ENCODE data around the gene BTNL9.
"Not testable (repeated sequence)": the region's sequence is repeated elsewhere in the genome, so short reads cannot be mapped to it uniquely, and the experiment has no call there.

DNA sequence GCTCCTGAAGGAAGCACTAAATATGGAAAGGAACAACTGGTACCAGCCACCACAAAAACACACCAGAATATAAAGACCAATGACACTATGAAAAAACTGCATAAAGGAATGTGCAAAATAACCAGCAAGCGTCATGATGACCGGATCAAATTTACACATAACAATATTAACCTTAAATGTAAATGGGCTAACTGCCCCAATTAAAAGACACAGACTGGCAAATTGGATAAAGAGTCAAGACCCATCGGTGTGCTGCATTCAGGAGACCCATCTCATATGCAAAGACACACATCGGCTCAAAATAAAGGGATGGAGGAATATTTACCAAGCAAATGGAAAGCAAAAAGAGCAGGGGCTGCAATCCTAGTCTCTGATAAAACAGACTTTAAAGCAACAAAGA is 30.0 kb upstream of the BTNL9 start:
- TF ChIP-seq RXRA (IDR thresholded peaks at IDR 0.05; ENCODE audit: insufficient read depth, low read depth, low read length); E2F6 (IDR thresholded peaks at IDR 0.05); CTCF (IDR thresholded peaks at IDR 0.05; ENCODE audit: control extremely low read depth in 1 of 3, insufficient read depth in 1 of 3, low read depth in 1 of 3, low read length in 3 of 3); POLR2A (IDR thresholded peaks at IDR 0.05; ENCODE audit: control extremely low read depth in 1 of 2, low read depth in 2 of 2, low read length in 2 of 2); SP1 (IDR thresholded peaks at IDR 0.05; ENCODE audit: low read depth, low read length); EP300 (IDR thresholded peaks at IDR 0.05; ENCODE audit: borderline replicate concordance in 1 of 2, low read depth in 2 of 2, low read length in 2 of 2); CBX5 (IDR thresholded peaks at IDR 0.05; ENCODE audit: low read depth, low read length); POLR2AphosphoS5 (IDR thresholded peaks at IDR 0.05; ENCODE audit: low read depth, low read length); NRF1 (IDR thresholded peaks at IDR 0.05; ENCODE audit: low read depth, low read length); CHD7 (IDR thresholded peaks at IDR 0.05; ENCODE audit: insufficient replicate concordance, low read length); ASH2L (IDR thresholded peaks at IDR 0.05; ENCODE audit: low read length); RFX5 (IDR thresholded peaks at IDR 0.05; ENCODE audit: borderline replicate concordance, low read depth, low read length): not testable (repeated sequence)
